ENCODE results near the gene NKAIN4.

Gene NKAIN4

DNA sequence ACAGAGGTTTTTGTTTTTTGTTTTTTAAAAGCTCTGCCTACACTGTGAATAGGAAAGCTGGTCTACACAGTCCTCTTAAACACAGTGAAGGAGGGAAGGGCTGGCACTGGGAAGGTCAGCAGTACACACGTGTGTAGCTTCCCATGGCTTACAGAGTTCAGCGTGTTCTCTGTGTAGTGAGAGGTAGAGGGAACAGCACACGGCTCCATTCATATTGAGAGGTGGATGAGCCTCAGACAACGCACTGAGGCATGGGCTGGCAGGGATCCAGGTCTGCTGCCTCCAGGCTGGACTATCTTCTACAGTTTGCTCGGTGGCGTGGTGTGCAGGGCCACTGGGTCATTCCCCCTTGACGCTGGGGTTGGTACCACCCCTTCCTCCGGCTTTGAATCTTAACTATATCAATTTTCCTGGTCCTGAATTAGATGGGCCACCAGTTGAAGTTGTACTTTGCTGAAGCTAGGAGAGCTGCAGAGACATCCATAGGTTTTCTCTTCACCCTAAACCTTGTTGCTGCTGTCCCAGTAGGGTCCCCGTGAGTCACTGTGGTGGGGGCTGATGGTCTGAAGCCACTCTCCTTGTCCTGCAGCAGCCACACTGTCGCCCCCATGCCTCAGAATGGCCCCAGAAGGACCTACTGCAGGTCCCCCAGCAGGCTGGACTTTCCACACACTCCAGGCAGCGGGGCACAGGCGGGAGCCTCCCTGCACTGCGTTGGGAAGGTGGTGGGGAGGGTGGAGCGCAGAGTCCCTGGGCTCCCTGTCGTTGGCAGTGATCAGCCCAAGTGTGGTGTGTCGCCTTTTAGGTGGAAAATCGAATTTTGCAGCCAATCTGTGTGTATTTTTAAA is 20.3 kb upstream of the NKAIN4 start:
- no peak for DNase-seq (ENCODE audit: low read depth in 2 of 2)

DNA sequence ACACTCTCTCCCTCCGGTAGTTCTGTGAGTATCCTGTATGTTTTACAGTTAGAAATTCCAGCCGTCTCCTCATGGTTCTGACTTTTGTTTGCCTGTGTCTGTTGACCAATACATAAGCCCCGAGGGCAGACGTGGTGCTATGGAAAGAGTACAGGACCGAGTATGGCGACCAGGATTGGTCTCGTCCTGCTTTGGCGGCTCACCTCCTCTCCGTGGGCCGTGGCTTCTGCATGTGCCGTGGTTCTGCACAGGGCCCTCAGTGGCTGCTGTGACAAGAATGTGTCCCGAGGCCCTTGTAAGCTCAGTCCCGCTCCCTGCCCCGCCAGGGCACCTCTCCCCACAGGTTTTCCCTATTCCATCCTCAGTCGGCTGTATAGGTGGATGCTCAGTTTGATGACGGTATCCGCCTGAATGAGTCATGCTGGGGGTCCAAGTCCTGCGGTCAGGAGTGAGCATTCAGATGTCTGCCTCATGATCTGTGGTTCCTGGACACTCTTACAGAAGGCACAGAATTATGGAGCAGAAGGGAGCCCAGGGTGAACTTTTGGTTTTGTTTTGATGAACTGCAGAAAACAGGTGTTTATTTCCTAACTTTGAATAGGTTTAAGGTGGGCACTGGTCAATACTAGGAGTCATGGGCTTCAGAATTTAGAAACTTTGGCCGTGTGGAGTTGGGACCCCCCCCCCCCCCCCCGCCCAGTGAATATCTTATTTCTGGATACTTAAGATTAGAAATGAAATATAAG is 19.5 kb upstream of the NKAIN4 start:
- no peak for DNase-seq (ENCODE audit: low read depth in 2 of 2)

DNA sequence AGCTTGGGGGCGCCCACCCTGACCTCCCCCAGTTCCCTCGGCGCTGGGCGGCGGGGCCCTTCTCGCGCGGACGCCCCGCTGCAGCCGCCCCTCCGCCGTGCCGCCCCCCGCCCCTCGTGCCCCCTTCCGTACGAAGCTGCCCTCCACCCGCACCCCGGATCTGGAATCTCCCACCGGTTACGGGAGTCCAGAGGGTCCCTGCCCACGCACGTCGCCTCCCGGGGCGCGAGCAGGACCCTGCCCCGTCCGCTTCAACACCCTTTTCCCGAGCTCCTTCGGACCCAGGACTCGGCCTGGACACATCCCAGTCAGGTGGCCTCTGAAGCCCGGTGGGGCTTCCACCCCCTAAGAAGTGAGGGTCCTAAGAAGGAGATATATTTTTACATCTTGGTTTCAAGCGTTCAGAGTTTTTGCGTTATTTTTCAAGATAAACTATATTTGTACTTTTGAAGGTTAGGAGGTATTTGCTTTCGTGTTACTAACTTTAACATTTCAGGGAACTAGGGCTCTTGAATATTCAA is 18.9 kb upstream of the NKAIN4 start:
- DNase-seq (ENCODE audit: low read depth in 2 of 2), result no peak

DNA sequence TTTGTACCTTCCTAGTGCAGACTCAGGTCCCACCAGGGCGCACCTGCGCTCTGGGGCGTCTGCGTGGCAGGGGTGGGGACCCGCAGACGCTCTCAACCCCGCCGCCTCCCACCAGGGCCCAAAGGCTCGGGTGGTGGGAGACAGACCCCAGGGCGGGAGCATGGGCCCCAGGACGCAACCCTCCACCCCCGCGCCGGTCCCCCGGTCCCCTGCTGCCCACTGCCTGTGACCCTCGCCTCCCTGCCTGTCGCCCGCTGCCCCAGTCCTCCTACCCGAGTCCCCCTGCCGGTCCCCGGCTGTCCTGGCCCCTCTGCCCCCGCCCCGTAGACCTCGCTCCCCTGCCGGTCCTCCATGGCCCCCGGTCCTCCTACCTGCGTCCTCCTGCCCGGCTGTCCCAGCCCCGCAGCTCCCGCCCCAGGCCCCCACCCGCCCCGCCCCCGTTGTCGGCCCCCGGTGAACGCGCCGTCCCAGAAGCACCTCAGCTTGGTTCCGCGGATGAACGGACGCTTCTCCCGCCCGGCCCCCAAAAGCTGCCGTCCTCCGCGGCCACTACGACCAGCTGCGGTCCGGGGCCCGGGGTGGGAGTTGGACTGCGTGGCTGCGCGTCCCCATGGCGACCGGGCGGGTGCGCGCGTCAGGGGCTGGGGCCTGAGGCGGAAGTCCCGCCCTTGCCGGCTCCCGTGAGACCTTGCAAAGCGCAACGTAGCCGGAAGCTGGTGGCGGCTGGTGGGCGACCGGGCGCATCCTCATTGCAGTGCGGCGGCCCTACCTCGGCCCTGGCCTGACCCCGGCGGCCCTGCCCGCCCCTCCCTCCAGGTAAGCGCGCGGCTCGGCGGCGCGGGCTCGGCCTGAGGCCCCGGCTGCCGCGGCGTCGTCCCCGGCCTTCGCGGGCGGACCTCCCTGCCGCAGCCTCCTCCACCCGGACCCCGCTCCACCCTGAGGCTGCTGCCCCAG is 18.1 kb upstream of the NKAIN4 start, which contains the start of gene ARFGAP1:
TSS of gene ARFGAP1 (plus strand) at position 709 of the 954 bp plus-strand sequence. CDS start 2,768 bp downstream, outside the sequence.
- DNase-seq (ENCODE audit: low read depth in 2 of 2), result peak; percentile 71 to 79

DNA sequence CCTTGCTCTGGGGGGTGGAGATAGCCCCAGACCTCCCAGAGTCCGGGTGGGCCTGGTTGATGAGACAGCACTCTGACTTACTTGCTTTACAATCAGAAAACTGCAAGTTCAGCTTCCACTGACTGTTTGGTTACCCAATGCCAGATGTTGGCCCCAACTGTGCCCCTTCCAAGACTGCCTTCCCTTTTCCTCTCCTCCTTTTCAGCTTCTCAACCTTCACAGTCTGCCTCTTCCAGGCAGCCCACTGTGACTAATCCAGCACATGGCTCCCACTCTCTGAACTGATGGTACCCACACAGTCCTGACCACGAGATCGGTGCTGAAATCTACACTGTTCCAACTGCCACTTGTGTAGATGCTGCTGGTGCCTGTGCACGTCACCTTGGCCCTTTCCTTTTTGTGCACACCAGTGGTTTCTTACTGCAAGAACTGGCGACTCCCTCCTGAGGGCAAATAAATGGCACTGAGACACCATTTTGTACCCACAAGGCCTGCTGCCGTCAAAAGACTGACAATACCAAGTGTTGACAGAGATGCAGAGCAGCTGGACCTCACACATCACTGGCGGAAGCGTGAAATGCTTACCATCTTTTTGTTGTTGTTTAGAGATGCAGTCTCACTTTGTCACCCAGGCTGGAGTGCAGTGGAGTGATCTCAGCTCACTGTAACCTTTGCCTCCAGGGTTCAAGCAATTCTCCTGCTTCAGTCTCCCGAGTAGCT is 16.5 kb upstream of the NKAIN4 start:
- DNase-seq (ENCODE audit: low read depth in 2 of 2), result no peak

DNA sequence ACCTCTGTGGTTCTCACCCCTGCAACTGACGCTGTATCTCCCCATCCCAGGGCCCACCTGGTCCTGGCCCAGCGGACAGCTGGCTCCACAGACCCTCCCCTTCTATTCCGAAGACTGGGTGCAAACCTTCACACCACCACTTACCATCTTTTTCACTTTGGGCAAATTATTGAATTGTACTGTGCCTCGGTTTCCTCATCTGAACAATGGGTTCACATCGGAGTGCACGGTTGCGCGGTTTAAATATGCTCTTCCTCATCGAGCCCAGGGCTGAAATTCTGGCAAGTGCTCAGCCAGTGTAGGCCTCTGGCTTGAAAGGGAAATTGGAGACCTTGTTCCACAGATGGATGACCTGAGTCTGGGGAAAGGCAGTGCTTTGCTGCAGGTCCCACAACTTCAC is 15.5 kb upstream of the NKAIN4 start:
- no peak for DNase-seq (ENCODE audit: low read depth in 2 of 2)

DNA sequence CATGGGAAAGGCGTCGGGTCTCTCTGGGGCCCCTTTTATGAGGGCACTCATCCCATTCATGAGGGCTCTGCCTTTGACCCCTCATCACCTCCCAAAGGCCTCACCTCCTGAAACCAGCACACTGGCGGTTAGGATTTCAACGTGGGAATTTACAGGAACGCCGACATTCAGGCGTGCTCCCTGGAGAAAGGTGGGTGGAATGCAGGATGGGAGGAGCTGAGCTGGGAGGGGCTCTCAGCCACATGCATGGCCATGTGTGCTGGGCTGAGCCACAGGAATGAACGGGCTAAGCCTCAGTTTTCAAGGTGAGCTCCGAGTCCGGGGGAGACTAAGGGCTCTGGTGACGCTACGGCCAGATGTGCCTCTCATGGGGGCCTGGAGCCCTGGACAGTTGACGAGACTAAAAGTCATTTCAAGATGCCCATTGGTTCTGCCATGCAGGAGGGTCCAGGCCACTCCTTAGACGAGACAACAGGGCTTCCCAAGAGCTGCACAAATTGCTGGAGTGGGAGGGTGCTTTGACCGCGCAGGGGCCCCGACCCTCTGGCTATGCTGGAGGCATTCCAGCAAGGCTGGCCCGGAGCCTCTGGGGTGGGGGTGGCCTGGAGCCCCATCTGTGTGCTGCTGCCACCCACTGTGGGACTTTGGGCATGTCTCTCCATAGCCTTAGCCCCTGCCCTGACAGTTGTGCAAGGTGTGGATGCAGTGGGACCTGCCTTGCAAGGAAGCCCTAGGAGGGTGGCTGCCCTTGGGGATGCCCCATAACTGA is 14.6 kb upstream of the NKAIN4 start:
- no peak for DNase-seq (ENCODE audit: low read depth in 2 of 2)

DNA sequence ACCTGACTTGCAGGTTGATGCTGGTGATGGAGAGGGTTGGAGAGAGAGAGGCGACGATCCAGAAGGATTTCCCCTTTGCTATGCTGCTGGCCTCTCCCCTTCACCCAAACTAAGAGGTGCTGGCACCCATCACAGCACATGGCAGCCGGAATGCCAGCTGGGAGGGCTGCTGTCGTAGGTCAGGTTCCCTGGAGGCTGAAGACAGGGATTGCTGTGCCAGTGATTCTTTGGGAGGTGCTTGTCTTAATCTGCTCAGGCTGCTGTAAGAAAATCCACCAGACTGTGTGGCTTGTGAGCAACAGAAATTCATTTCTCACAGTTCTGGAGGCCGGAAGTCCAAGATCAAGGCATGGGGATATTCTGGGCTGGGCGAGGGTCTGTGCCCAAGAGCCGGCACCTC is 14.0 kb upstream of the NKAIN4 start:
- DNase-seq (ENCODE audit: low read depth in 2 of 2), result no peak

DNA sequence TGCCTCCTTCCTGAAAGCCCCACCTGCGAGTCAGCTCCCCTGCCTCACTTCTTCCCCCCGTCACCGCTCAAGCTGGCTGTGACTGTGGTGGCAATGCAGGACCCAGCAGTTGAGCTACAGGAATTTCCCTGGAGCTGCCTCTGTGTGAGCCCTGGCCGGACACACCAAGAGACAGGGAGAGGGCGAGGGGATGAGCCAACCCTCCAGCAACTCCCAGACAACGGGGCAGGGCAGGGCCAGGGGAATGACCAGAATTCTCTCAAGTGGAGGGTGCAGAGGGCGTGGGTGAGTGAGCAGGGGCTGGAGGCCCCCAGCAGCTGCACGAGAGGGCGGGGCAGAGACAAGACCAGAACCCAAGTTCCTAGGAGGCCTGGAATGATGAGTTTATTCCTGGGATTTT is 13.4 kb upstream of the NKAIN4 start:
- DNase-seq (ENCODE audit: low read depth in 2 of 2), result no peak

DNA sequence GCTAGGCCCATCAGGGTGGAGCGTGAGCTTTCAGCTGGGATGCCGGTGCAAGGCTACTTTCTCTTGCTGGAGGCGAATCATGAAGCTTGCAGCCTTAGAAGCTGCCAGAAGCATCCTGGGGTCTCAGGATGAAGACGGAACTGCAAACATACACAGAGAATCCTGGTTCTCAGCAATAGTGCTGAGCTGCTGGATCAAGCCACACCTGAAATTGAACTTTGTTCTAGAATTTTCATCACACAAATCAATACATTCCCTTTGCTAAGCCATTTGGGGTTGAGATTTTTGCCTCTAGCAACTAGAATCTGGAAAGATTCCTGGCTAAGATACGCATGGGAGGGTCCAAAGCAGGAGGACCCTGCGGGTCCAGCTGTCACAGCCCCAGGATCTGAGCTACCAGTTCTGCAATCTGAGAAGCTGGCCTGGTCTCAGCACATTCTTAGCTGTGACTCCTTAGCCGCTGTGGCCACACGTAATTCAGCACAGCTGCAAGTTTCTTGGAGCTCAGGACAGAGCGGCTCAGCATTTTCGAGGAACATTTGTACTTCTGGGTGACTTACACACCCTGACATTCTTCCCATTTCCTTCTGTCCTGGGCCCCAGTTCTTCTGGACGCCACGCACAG is 11.7 kb upstream of the NKAIN4 start:
- DNase-seq (ENCODE audit: low read depth in 2 of 2), result no peak

DNA sequence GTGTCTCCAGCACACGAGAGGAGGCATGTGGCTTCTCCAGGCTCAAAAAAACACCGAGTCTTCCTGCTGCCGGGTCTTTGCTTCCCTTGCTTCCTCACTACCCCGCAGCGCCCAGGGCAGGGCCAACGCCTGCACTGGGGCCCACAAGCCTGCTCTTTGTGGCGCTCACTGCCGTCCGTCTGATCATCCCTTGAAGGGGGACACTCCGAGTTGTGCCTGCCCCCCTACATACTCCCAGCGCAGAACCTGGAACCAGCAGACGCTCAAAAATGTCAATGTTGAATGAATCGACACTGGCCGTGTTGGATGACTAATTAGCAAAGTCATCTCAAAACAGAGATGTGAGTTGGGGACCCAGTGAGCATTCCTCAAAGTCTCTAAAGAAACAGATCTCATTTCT is 10.3 kb upstream of the NKAIN4 start:
- no peak for DNase-seq (ENCODE audit: low read depth in 2 of 2)

DNA sequence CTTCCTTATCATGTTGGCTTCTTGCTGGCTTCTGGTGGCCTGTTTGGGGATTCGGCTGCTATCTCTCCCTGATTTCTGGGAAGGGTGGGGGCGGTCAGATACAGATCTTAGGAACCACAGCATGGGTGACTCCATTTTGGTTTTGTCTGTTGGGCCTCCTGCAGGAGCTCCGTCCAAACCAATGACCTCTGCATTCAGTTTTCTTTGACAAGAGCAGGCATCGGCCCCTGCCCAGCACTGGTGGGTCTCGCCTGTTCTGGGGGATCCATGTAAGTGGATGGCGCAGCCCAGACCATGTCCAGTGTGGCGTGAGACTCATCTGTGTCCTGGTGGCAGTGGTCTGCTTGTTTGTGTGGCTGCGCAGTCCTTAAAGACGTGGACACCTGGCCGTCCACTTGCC is 9.7 kb upstream of the NKAIN4 start:
- DNase-seq (ENCODE audit: low read depth in 2 of 2), result no peak

DNA sequence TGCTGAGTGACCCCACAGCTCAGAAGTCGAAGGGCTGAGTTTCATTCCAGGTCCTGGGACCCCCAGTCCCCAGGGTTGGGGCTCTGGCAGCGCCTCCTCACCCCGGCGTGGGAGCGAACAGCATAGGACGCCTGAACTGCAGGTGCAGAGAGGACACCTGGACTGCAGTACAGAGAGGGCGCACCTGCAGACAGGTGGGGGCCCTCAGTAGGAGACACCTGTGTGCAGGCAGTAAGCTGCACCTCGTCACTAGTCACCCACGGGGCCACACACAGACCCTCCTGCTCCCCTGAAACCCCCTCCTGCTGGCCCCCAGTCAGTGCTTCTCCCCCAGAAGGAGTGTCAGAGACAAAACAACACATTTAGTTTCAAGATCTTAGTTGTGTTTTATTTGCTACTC is 8.6 kb upstream of the NKAIN4 start:
- no peak for DNase-seq (ENCODE audit: low read depth in 2 of 2)

DNA sequence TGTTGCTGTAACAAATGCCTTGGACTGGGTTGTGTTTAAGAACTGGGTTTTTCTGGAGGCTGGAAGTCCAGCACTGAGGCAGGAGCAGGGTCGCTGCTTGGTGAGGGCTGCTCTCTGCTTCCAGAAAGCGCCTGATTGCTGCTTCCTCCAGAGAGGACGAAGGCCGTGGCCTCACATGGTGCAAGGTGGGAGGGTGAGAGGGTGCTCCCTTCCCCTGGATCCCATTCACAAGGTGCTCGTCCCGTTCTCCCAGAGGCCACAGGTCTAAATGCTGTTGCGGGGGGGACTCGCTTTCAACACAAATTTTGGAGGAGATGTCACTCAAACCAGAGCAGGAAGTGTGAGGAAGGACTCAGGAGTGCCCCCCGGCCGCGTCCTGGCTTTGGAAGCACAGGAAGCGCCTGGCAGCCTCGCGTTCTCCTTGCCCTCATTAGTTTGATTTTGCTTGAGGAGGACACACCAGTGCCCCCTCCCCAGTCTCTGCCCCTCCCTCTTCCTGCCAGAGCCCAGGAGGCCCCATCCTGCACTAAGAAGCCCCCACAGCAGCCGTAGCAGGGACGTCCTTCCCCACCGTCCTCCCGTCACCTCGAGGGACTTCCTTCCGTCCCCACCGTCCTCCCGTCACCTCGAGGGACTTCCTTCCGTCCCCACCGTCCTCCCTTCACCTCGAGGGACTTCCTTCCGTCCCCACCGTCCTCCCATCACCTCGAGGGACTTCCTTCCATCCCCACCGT is 7.7 kb upstream of the NKAIN4 start:
- no peak for DNase-seq (ENCODE audit: low read depth in 2 of 2)

DNA sequence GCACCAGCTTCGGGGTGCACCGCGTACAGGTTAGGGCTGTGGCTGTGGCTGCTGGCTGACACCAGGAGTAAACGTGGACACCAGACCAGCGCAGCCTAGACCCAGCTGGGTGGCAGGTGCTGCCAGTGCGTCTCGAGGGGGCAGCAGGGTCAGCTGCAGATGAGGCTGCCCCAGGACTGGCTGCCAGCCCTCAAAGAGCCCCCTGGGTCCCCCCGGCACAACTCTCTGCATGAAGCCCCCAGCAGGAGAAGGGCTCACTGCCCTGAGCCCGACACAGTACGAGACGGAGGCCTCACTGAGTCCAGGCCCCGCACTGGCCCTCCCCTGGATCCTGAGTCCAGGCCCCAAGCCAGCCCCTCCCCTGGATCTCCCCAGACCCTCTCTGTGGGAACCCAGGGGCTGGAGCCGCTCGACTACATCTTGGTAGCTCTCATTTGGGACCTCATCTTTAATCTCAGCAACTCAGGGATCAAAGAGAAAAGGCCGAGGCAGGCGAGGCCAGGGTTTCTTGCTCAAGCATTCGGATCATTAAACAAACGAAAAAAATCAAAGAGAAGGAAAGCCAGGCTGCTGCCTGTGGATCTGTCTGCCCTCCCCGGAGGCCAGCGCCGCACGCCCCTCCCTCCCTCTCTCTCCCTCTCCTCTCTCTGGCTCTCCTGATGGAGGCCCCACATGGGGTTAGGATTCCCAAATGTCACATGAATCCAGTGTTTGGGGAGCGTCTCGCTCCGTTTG is 7.0 kb upstream of the NKAIN4 start:
- DNase-seq (ENCODE audit: low read depth in 2 of 2), result no peak

DNA sequence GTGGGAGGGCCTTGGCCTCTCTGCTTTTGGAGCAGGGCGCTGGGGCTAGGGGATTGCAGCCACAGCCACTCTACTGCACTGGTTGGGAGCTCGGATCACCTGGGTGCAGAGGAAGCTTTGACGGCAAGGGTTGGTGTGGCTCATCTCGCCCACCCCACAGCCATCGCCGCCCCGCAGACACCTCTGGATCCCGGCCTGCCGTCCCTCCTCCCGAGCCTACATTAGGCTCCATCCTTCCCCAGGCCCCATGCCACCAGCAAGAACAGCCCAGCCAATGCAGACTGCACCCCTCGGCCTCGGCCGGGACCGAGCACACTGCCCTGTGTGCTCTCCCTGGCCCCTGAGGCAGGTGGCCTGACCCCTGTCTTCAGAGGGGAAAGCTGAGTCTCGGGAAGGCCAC is 6.3 kb upstream of the NKAIN4 start:
- DNase-seq (ENCODE audit: low read depth in 2 of 2), result no peak

DNA sequence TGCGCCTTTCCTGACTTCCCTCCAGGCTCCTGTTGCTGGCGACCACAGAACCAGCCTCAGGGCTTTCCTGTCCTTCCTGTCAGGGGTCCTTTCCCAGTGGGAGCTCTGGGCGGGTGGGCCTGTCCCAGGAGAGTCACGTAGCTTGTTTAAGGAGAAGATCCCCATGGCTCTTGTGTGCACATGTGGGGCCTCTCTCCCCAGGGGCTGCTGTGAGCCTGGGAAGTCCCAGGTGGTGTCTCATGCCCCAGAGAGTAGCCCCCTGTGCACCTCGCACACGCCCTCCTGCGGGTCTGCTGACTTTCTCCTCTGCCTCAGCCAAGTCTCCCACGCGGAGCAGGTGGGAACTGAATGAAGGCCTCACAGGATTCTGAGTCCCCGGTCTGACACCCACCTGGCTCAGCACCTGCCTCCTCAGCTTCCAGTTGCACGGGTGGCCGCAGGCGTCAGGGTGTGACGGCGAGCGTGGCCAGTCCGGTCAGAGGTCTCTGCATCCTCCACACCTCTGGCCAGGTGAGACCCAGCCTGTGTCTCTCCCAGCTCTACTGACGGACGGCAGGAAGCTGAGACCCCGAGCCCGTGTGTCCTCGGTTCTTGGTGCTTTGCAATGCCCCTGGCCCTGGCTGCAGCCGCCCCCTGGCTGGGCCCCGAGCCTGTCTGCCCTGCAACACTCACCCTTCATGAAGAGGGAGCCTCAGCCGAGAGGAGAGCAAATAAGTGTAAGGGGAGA is 5.6 kb upstream of the NKAIN4 start:
- DNase-seq (ENCODE audit: low read depth in 2 of 2), result no peak

DNA sequence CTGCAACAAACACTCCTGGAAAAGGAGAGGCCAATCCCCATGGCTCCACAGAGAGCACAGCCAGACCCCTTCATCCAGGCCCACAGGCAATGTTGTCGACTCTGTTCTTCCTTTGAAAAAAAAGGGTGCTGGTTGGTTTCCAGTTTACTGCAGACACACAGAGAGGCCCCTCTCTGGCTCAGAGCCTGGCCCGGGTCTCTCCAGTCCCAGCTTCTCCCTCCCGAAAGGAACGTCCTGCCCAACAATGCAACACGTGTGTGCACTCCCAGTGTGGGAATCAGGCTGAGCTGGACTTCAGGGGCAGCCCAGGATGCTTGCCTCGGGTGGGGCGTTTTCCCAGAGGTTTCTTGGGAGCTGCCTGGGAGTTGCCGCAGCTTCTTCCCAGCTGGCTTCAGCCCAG is 4.5 kb upstream of the NKAIN4 start:
- no peak for DNase-seq (ENCODE audit: low read depth in 2 of 2)

Measured in activated CD8-positive, alpha-beta memory T cell treated with anti-CD3 and anti-CD28 coated beads for 4 hours (primary cell).